Activated T-helper 9 cell treated with anti-CD3 and anti-CD28 coated beads, Interleukin-2, amount 50 U/mL, for 16 hours (primary cell): ENCODE results near the gene COIL.
"Not testable (repeated sequence)": the region's sequence is repeated elsewhere in the genome, so short reads cannot be mapped to it uniquely, and the experiment has no call there.

Source experiments
- DNase-seq: peaks from one replicate; pipeline ENCODE4 v3.0.0-alpha.2; 2020; ENCODE audit warnings: low read depth

The COIL gene

DNA sequence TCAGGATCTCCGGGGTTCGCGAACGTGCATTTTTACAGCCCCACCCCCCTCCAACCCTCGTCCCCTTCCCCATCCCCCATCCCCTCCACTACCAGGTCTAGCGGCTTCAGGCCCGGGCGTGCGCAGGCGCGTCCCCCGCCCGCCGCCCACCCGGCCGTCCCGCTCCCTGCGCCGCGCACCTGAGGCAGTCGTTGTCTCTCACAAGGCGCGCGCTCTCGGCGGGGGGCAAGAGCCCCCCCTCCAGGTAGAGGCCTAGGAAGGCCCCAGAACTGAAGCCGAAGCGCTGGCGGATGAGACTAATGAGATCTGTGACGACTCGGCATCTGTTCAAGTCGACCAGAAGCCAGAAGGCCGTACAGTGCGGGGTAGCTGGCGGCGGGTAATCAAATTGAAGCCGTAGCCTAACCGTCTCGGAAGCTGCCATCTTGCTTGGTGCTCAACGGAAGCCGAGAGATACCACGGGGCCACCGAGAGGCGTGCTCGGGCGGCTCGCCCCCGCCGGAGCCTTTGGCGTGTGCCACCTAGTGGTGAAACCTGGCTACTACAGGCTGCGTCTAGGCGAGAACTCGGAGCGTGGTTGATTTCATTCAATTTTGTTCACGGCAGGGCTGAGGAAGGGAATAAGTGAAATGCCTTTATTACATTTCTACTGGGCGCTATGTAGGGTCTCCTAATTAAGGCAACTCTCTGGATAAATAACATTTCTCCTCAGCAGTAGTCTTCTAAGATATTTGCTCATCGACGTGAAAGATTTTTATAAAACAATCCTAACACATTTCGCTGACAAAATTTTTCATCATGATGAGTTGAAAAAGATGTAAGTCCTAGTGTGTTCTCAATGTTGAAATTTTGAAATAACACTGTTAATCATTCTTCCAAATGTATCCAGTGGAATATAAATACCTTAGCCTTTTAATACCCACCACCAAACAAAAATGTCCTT, at the start of gene COIL:
Gene COIL, minus strand, starts transcription at position 455 of the 943 bp plus-strand sequence. Its CDS starts 31 bp downstream, at position 424.
- peak; percentile 90 for DNase-seq

- DNase-seq = no peak
These were observed 49.6 kb upstream of the COIL start for GRCh38 chr17:57010487-57010886.

GRCh38 chr17:57009737-57010445, 49.0 kb upstream of the COIL start:
- DNase-seq = peak; percentile 14

- no peak for DNase-seq
These were observed 48.1 kb upstream of the COIL start for GRCh38 chr17:57008958-57009357.

GRCh38 chr17:57006040-57006439, 45.2 kb upstream of the COIL start:
- no peak for DNase-seq

- DNase-seq = no peak
These were observed 44.2 kb upstream of the COIL start for GRCh38 chr17:57004944-57005579.

- DNase-seq = no peak
These were observed 42.1 kb upstream of the COIL start for GRCh38 chr17:57002904-57003303.

DNA sequence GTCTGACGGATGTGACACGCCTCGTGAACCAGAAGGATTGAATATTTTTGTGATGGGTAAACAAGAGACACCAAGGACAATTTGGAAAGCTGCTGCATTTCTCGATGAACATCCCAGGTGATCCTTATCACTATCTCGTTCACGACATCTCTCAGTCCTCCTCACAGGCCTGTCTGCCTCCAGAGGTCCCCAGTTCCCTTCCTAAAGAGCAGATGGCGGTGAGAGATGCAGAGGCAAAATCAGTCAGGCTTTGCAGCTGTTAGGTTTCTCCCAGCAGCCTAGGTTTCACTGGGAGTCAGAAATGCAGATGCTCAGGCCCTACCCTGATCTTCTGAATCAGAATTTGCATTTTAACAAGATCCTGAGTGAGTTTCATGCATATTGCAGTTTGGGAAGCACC, 40.7 kb upstream of the COIL start:
- no peak for DNase-seq

GRCh38 chr17:56997313-56997712, 36.5 kb upstream of the COIL start:
- DNase-seq = no peak

DNA sequence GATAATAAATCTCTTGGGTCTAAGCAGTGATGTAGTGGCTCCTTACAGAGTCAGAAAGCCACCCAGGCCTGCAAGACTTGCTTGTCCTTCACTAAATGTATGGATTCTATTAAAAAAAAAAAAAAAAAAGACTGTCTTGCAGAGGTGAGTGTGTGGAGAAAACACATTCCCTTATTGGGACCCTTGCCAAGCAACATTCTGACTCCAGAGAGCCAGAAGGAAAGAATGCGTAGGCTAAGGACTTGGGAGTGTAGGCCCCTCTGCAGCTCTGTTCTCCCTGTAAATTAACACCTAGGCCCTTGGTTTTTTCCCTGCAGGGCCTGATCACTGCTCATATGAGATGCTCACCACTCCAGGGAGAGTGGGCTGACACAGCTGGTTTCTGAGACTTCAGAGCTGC, 34.9 kb upstream of the COIL start:
- no peak for DNase-seq

- no peak for DNase-seq
These were observed 33.4 kb upstream of the COIL start for GRCh38 chr17:56994009-56994792.

DNA sequence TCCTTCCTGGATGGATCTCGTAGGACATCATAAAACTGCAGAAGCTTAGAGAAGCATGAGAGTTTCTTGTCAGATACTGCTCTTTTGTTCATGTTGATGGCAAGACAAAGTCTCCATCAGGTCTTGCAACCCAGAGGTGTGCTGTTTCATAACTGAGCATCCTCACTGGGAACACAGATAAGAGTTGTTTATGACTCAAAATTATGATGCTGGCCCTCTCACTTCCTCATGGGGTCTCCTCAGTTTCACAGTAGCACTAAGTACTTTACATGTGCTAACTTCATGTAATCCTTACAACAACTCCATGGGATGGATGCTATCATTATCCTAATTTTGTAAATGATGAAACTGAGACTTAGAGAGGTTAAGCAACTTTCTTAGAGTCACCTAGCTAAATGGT, 31.5 kb upstream of the COIL start:
- no peak for DNase-seq

- DNase-seq = no peak
These were observed 28.2 kb upstream of the COIL start for GRCh38 chr17:56988901-56989572.

DNA sequence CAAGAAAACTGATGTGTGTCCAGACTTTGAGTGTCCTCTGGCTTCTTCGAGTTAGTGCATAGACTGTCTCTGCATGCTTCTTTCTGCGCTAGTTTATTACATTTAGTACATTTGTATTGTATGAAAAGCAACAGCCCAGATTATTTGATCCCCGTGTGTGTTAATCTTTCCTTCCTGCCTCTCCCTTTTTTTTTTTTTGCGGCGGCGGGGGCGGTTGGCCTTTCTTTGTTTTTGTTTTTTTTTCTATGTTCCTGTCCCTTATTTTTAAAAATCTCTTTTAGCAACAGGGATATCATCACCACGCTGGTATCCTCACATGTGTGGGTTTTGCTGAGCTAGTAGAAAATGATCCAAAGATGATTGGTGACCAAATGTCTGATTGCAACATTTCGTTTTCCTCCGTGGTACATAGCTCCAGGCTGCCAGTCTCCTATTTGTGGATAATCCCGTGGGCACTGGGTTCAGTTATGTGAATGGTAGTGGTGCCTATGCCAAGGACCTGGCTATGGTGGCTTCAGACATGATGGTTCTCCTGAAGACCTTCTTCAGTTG, 26.5 kb upstream of the COIL start:
- no peak for DNase-seq

DNA sequence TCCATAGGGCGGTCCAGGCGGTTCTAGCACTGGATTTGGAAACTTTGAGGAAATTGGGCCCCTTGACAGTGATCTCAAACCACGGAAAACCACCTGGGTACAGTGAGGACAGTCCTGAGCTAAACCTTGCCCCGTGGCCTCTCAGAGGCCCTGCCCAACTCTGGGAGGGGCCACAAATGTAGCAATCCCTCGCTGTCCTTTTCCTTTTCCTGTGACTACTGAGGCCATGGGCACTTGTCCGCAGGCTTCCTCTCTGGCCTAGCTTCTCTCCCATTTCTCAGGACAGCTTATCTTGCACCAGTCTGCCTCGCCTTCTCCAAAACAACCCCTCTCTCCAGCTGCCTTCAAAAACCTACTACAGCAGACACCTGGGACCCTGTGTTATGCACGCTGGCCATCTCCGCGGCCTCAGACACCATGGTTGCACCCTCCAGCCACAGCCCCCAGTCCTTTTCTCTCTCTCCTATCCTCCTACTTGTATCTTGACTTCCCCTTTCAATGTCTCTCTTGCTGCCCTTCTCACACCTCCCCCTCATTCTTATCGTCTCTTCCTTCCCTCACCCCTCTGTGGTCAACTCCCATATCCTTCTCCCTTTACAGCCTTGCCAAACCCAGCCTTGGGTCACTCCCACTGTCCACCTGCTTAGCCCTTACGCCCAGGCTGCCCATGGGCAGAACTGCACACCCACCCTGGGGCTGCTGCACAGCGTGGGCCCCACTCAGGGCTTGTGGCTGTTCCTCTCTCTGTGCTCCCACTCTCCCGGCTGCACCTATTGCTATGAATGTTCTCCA, 24.7 kb upstream of the COIL start:
- no peak for DNase-seq

DNA sequence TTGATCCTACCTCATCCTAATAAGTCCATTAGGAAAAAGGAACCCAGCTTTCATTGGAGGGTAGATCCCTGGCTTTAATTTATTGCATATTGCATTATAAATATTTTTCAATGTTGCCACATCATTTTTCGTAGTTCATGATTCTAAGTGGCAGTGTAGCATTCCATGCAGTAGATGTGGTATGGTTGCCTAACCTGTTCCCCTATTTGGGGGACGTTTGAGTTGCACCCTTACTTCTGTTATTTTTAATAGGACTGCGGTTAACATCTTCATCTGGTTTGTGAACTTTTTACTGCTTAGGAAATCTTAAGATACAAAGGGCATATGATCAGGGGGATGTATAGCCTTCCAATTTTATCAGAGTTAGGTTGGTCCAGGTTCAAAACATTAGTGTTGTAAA, 22.5 kb upstream of the COIL start:
- DNase-seq = no peak

DNA sequence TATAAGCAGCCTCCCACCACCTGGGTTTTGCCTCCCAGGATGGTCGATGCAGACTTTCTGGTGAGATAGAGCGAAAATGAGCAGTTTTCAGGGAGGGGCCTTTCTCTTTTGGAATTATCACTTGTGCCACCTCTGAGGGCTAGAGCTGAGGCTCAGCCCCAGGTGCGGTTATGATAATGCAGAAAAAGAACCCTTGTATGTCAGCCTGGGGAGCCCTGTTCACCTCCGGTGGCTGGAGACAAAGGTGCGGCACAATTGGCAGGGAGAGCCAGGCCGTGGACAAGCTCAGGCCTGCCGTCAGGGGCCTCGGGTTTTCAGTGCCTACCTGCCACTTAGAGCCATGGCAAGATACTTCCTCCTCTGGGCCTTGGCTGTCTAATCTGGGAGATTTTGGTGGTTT, 21.5 kb upstream of the COIL start:
- no peak for DNase-seq

DNA sequence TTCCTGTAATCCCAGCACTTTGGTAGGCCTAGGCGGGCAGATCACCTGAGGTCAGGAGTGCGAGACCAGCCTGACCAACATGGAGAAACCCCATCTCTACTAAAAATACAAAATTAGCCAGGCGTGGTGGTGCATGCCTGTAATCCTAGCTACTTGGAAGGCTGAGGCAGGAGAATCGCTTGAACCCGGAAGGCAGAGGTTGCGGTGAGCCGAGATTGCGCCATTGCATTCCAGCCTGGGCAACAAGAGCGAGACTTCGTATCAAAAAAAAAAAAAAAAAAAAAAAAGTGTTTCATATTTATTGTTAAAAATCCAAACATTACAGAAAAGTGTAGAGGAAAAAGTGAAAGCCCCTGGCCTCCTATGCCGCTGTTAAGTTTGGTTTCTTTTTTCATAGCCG, 19.7 kb upstream of the COIL start:
- not testable (repeated sequence) for DNase-seq

GRCh38 chr17:56979091-56979480, 18.2 kb upstream of the COIL start:
- DNase-seq = no peak

DNA sequence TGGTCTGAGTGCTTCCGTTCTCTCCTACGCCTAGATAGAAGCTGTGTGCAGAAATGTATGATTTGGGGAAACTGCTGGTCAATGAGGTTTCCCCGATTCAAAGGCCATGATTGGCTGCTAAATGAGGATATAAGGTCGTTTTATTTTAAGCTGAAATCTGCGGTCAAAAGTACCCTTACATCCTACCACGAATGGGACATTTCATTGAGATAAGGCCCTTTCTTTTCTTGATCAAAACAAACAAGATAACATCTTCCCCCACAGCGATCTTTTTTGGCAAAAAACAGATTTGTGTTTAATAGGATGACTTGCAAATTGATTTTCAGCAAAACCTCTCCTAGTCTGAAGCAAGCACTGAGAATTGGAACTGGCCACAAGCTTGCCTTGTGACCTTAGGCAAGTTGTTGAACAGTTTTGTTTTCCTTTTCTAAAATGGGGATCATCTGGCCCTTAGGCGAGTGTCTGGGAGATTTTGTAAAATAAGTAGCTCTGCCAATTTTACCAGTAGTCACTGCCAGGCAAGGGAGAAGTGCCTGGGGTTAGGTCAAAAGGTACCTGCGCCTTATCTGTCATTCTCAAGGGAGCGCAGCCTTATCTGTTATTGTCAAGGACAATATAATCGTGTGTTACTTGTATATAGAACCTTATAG, 17.7 kb upstream of the COIL start:
- no peak for DNase-seq
